Fibroblast of lung (primary cell): ENCODE results near the gene BCAS3.

Experiments
- EZH2 ChIP-seq: IDR thresholded peaks from 2 replicates; pipeline ENCODE4 v1.5.1; 2012; ENCODE audit warnings: low read length, control low read depth, mild to moderate bottlenecking; ENCODE audit errors: missing control alignments
- TF ChIP-seq, protein P1 (sequence below), 2 donors: IDR thresholded peaks in 1 of 2; conservative IDR thresholded peaks in 1 of 2; 1 replicate in 1 of 2; 2 replicates in 1 of 2; pipeline ENCODE4 v1.5.1; 2011 to 2012; ENCODE audit warnings: low read length in 2 of 2, control low read depth in 1 of 2, inconsistent platforms in 1 of 2, low read depth in 1 of 2, mild to moderate bottlenecking in 1 of 2

DNA sequence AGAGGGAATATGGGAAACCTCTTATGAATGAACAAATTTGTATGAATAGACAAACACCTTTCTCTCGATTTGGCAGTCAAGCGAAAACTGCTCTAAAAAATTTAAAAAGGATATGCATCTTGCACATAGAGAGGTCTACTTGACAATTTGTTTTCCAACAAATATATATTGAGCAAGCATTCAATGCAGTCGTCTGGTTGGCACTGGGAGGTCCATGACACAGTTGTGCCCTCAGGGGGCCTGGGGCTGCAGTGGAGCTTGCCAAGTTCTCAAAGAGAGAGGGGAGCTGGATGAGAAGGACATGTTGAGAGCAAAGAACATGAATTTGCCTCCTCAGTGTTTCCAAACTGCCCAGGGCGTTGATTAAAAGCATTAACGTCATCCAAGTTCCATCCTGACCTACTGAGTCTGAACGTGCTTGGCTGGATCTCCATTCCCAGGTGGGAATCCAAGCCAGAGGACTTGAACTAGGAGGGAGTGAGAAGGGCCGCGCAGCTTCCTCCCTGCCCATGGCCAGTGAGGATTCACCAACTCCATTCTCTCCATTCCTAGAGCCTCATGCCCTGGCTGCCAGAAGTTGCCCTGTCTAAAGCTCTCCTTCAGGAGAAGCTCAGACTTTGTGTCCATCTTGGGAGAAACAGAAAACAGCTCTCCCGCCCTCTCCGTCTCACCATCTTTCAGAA is 746.5 kb downstream of the BCAS3 start:
- TF ChIP-seq, protein P1, sequence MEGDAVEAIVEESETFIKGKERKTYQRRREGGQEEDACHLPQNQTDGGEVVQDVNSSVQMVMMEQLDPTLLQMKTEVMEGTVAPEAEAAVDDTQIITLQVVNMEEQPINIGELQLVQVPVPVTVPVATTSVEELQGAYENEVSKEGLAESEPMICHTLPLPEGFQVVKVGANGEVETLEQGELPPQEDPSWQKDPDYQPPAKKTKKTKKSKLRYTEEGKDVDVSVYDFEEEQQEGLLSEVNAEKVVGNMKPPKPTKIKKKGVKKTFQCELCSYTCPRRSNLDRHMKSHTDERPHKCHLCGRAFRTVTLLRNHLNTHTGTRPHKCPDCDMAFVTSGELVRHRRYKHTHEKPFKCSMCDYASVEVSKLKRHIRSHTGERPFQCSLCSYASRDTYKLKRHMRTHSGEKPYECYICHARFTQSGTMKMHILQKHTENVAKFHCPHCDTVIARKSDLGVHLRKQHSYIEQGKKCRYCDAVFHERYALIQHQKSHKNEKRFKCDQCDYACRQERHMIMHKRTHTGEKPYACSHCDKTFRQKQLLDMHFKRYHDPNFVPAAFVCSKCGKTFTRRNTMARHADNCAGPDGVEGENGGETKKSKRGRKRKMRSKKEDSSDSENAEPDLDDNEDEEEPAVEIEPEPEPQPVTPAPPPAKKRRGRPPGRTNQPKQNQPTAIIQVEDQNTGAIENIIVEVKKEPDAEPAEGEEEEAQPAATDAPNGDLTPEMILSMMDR (conservative IDR thresholded peaks at IDR 0.05 in 1 of 2, IDR thresholded peaks at IDR 0.05 in 1 of 2; ENCODE audit: low read depth in 1 of 2, low read length in 2 of 2): no peak
- no peak for TF ChIP-seq EZH2
